Measurements from ENCODE around the gene ARHGAP44.

ARHGAP44 gene

DNA sequence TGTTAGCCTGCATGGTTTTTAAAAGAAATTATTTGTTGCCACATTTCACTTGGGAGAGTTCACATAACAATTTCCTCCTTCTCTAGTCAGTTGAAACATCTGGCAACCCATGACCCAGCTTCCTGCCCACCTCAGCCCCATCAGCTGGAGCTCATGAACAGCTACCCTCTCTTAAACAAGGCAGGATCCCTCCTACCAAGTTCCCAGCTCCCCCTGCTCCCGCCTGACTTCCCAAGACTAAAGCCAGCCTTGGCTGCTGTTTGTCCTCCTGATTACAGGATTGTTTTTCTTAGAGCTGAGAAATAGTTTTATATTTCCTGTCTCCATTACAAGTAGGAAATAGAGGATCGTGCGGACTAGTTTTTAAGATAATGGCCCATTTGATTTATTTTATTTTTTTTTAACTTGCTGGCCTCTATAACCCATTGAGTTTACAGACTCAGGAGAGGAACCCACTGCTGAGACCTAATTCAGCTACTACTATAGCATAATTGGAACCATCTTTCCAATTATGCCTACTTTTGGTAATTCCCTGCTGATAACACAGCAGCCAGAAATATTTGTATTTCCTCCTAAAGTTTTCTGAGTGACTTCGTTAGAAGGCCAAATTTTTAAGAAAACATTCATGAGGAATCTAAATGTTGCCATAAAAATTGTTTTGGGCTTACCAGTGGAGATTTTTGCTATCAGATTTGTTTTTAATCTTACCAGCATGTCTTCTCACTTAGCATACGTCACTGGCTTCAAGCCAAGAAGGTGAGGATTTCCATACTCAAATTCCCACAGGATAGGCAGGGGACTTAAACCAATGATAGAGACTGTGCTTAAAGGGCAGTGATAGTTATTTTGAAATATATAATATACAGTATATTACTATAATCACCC is 138.5 kb downstream of the ARHGAP44 start:
- Mint-ChIP-seq H3K27me3 (ENCODE audit: low read depth) (no peaks in the 10 kb centered on the region), H3K9me3 (no peaks in the 10 kb centered on the region), H3K36me3 (ENCODE audit: low read depth) (no peaks in the 10 kb centered on the region), H3K27ac (no peak overlapping the region), H3K4me1 (ENCODE audit: low read depth) (no peaks in the 10 kb centered on the region), H3K4me3 (no peak overlapping the region)
- DNase-seq (ENCODE audit: low spot score) = no peak

DNA sequence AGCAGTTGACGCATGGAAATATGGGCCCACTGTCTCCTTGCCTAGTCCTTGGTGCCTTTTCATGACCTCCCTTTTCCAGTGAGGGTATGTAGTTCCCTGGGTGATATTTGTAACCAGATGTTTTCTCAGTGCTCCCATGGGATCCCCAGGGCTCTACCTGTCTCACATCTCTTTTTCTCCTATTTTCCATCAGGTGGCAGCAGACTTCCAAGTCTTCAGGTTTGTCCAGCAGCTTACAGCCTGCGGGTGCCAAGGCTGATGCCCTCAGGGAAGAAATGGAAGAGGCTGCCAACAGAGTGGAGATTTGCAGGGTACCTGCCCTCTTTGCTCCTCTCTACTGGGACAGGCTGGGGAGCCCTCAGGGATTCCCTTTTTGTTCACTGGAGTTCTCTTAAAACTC is 139.4 kb downstream of the ARHGAP44 start:
- H3K9me3 Mint-ChIP-seq = no peaks in the 10 kb centered on the region
- no peak for DNase-seq (ENCODE audit: low spot score)
- no peaks in the 10 kb centered on the region for H3K36me3 Mint-ChIP-seq (ENCODE audit: low read depth)
- H3K4me3 Mint-ChIP-seq = no peak overlapping the region
- no peaks in the 10 kb centered on the region for H3K27me3 Mint-ChIP-seq (ENCODE audit: low read depth)
- no peak overlapping the region for H3K27ac Mint-ChIP-seq
- no peaks in the 10 kb centered on the region for H3K4me1 Mint-ChIP-seq (ENCODE audit: low read depth)

DNA sequence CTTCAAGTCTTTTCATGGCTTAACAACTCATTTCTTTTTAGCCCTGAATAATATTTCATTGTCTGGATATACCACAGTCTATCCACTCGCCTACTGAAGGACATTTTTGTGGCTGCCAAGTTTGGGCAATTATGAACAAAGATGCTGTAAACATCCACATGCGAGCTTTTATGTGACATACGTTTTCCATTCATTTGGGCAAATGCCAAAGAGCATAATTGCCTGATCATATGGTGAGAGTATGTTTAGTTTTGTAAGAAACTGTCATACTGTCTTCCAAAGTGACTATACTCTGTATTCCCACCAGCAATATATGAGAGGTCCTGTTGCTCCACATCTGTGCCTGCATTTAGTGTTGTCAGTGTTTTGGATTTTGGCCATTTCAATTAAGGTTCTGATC is 147.2 kb downstream of the ARHGAP44 start:
- H3K27me3 Mint-ChIP-seq (ENCODE audit: low read depth) = no peaks in the 10 kb centered on the region
- no peaks in the 10 kb centered on the region for H3K36me3 Mint-ChIP-seq (ENCODE audit: low read depth)
- no peak overlapping the region for H3K4me3 Mint-ChIP-seq
- peaks cover 5% of the 10 kb centered on the region for H3K9me3 Mint-ChIP-seq
- H3K27ac Mint-ChIP-seq = no peak overlapping the region
- DNase-seq (ENCODE audit: low spot score) = no peak
- no peaks in the 10 kb centered on the region for H3K4me1 Mint-ChIP-seq (ENCODE audit: low read depth)

GRCh38 chr17:12940699-12941098 is 151.4 kb downstream of the ARHGAP44 start:
- H3K27me3 Mint-ChIP-seq (ENCODE audit: low read depth) = no peaks in the 10 kb centered on the region
- H3K36me3 Mint-ChIP-seq (ENCODE audit: low read depth) = no peaks in the 10 kb centered on the region
- H3K27ac Mint-ChIP-seq = no peak overlapping the region
- H3K4me3 Mint-ChIP-seq = no peak overlapping the region
- peaks cover 5% of the 10 kb centered on the region for H3K9me3 Mint-ChIP-seq
- no peak for DNase-seq (ENCODE audit: low spot score)
- no peaks in the 10 kb centered on the region for H3K4me1 Mint-ChIP-seq (ENCODE audit: low read depth)

GRCh38 chr17:12947047-12947446 is 157.7 kb downstream of the ARHGAP44 start:
- DNase-seq (ENCODE audit: low spot score) = no peak

GRCh38 chr17:12952012-12952411 is 162.7 kb downstream of the ARHGAP44 start:
- H3K36me3 Mint-ChIP-seq (ENCODE audit: low read depth) = no peaks in the 10 kb centered on the region
- no peak for DNase-seq (ENCODE audit: low spot score)
- no peak overlapping the region for H3K4me3 Mint-ChIP-seq
- H3K27ac Mint-ChIP-seq = no peak overlapping the region
- H3K27me3 Mint-ChIP-seq (ENCODE audit: low read depth) = no peaks in the 10 kb centered on the region
- H3K4me1 Mint-ChIP-seq (ENCODE audit: low read depth) = no peaks in the 10 kb centered on the region
- H3K9me3 Mint-ChIP-seq = peaks cover 4% of the 10 kb centered on the region

More at GRCh38 chr17:12947047-12947446, 157.7 kb downstream of the ARHGAP44 start:
- Mint-ChIP-seq H3K9me3 (peaks cover 4% of the 10 kb centered on the region), H3K4me1 (ENCODE audit: low read depth) (no peaks in the 10 kb centered on the region), H3K4me3 (no peak overlapping the region), H3K27me3 (ENCODE audit: low read depth) (no peaks in the 10 kb centered on the region), H3K36me3 (ENCODE audit: low read depth) (no peaks in the 10 kb centered on the region), H3K27ac (no peak overlapping the region)

- Mint-ChIP-seq H3K9me3 (peaks cover 4% of the 10 kb centered on the region), H3K36me3 (ENCODE audit: low read depth) (no peaks in the 10 kb centered on the region), H3K27me3 (ENCODE audit: low read depth) (no peaks in the 10 kb centered on the region), H3K27ac (no peak overlapping the region), H3K4me3 (no peak overlapping the region), H3K4me1 (ENCODE audit: low read depth) (no peaks in the 10 kb centered on the region)
- no peak for DNase-seq (ENCODE audit: low spot score)
These were observed 163.9 kb downstream of the ARHGAP44 start for GRCh38 chr17:12953156-12953555.

DNA sequence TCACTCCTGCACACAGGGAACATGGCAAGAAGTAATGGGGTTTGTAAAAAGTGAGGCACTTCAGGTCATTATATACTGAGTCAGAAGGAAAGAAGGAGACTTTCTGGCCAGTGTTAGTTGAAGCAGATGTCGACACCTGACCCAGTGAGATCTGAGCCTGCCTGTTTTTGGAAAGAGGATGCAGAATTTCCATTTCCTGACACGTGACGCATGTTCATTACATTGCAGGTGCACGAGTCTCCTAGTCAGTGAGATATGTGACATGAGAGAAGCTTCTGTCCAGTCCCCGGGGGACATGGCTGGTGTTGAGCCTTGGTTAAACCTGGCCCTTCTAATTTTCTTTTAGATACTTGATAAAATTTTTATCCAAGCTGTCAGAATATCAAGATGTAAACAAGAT is 166.2 kb downstream of the ARHGAP44 start:
- Mint-ChIP-seq H3K27ac (no peak overlapping the region), H3K27me3 (ENCODE audit: low read depth) (no peaks in the 10 kb centered on the region), H3K9me3 (peaks cover 4% of the 10 kb centered on the region), H3K4me3 (no peak overlapping the region), H3K36me3 (ENCODE audit: low read depth) (no peaks in the 10 kb centered on the region), H3K4me1 (ENCODE audit: low read depth) (no peaks in the 10 kb centered on the region)
- no peak for DNase-seq (ENCODE audit: low spot score)

GRCh38 chr17:12958786-12959185 is 169.5 kb downstream of the ARHGAP44 start:
- Mint-ChIP-seq H3K4me3 (no peak overlapping the region), H3K27me3 (ENCODE audit: low read depth) (no peaks in the 10 kb centered on the region), H3K27ac (no peak overlapping the region), H3K36me3 (ENCODE audit: low read depth) (no peaks in the 10 kb centered on the region), H3K9me3 (peaks cover 4% of the 10 kb centered on the region), H3K4me1 (ENCODE audit: low read depth) (no peaks in the 10 kb centered on the region)
- no peak for DNase-seq (ENCODE audit: low spot score)

GRCh38 chr17:12959441-12959840 is 170.1 kb downstream of the ARHGAP44 start:
- H3K27ac Mint-ChIP-seq = no peak overlapping the region

GRCh38 chr17:12961655-12962054 is 172.4 kb downstream of the ARHGAP44 start:
- no peak for DNase-seq (ENCODE audit: low spot score)
- Mint-ChIP-seq H3K9me3 (peaks cover 4% of the 10 kb centered on the region), H3K4me3 (no peak overlapping the region), H3K27ac (no peak overlapping the region), H3K4me1 (ENCODE audit: low read depth) (no peaks in the 10 kb centered on the region), H3K27me3 (ENCODE audit: low read depth) (no peaks in the 10 kb centered on the region), H3K36me3 (ENCODE audit: low read depth) (no peaks in the 10 kb centered on the region)

More at GRCh38 chr17:12959441-12959840, 170.1 kb downstream of the ARHGAP44 start:
- H3K4me3 Mint-ChIP-seq = no peak overlapping the region
- DNase-seq (ENCODE audit: low spot score) = no peak
- H3K27me3 Mint-ChIP-seq (ENCODE audit: low read depth) = no peaks in the 10 kb centered on the region
- H3K36me3 Mint-ChIP-seq (ENCODE audit: low read depth) = no peaks in the 10 kb centered on the region
- H3K9me3 Mint-ChIP-seq = peaks cover 4% of the 10 kb centered on the region
- H3K4me1 Mint-ChIP-seq (ENCODE audit: low read depth) = no peaks in the 10 kb centered on the region

GRCh38 chr17:12963505-12963904 is 174.2 kb downstream of the ARHGAP44 start:
- Mint-ChIP-seq H3K27me3 (ENCODE audit: low read depth) (peaks cover 3% of the 10 kb centered on the region), H3K4me3 (no peak overlapping the region), H3K27ac (no peak overlapping the region), H3K4me1 (ENCODE audit: low read depth) (no peaks in the 10 kb centered on the region), H3K36me3 (ENCODE audit: low read depth) (no peaks in the 10 kb centered on the region), H3K9me3 (no peaks in the 10 kb centered on the region)
- no peak for DNase-seq (ENCODE audit: low spot score)

- peaks cover 3% of the 10 kb centered on the region for H3K27me3 Mint-ChIP-seq (ENCODE audit: low read depth)
- no peak overlapping the region for H3K4me3 Mint-ChIP-seq
- DNase-seq (ENCODE audit: low spot score) = no peak
- H3K27ac Mint-ChIP-seq = no peak overlapping the region
- H3K9me3 Mint-ChIP-seq = no peaks in the 10 kb centered on the region
- H3K4me1 Mint-ChIP-seq (ENCODE audit: low read depth) = no peaks in the 10 kb centered on the region
- H3K36me3 Mint-ChIP-seq (ENCODE audit: low read depth) = no peaks in the 10 kb centered on the region
These were observed 174.9 kb downstream of the ARHGAP44 start for GRCh38 chr17:12964162-12964561.

DNA sequence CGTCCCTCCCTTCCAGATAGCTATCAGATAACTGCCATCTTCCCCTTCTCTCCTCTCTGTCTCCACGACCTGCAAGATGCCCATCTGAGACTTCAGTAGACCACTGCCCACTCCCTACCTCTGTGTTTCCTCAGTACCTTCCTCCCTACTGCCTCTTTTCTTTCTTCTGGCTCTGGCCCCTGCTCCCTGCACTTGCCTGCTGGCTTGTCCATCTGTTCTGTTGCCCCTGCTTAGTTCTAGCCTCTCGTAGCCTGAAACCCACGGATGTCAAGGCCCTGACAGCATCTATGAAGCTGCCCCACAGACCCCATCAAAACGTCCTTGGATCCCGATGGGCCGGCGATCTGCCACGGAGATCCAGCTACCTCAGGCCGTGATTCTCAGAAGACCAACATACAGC is 175.5 kb downstream of the ARHGAP44 start:
- Mint-ChIP-seq H3K4me1 (ENCODE audit: low read depth) (no peaks in the 10 kb centered on the region), H3K36me3 (ENCODE audit: low read depth) (no peaks in the 10 kb centered on the region), H3K4me3 (no peak overlapping the region), H3K27ac (no peak overlapping the region), H3K27me3 (ENCODE audit: low read depth) (peaks cover 3% of the 10 kb centered on the region), H3K9me3 (no peaks in the 10 kb centered on the region)
- no peak for DNase-seq (ENCODE audit: low spot score)

DNA sequence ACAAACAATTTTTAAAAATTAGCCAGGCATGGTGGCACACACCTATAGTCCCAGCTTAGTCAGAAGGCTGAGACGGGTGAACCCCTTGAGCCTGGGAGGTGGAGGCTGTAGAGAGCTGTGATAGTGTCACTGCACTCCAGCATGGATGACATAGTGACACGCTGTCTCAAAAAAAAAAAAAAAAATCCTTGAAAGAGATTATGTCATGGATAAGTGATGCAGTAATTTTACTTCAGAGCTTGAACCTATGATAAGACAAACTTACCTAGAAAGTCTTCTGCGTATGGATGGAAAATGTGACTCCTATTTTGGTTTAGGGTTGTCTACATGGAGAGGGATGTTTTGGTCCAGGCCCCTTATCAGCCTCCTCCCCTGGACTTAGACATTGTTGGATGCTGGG is 176.7 kb downstream of the ARHGAP44 start:
- Mint-ChIP-seq H3K27me3 (ENCODE audit: low read depth) (peaks cover 3% of the 10 kb centered on the region), H3K9me3 (no peaks in the 10 kb centered on the region), H3K27ac (no peak overlapping the region), H3K36me3 (ENCODE audit: low read depth) (no peaks in the 10 kb centered on the region), H3K4me3 (no peak overlapping the region), H3K4me1 (ENCODE audit: low read depth) (no peaks in the 10 kb centered on the region)
- DNase-seq (ENCODE audit: low spot score) = no peak

Data from T-helper 2 cell treated with Interferon-gamma antibody and Interleukin-4, amounts not matched to agents 5 μg/mL and 100 μg/mL, for 36 hours (primary cell).